Common myeloid progenitor, CD34-positive (primary cell): ENCODE data around the gene PHF21A.

Source experiments
- CTCF ChIA-PET: fragments of 350-600 bp; sonication (Branson Sonifier 250); formaldehyde crosslinking; loops from one replicate; lab custom pipeline; 2021; ENCODE audit warnings: antibody characterized with exemption; lab: Charles Lee
- POLR2A ChIA-PET: fragments of 350-600 bp; sonication (Branson Sonifier 250); formaldehyde crosslinking; loops from one replicate; lab custom pipeline; 2021; ENCODE audit warnings: antibody characterized with exemption; lab: Charles Lee
- DNase-seq, 3 donors: peaks; one replicate each; pipeline versions ENCODE4 v3.0.0 to v3.0.0-alpha.2; 2013
- H3K27ac ChIP-seq, 2 experiments: 1 replicate in 1 of 2; 2 replicates in 1 of 2; pipeline ENCODE4 v1.7.0; 2013; ENCODE audit warnings: inconsistent platforms in 2 of 2, low read length in 2 of 2, mild to moderate bottlenecking in 2 of 2, low read depth in 1 of 2, moderate library complexity in 1 of 2; ENCODE audit not compliant: severe bottlenecking in 2 of 2, insufficient read depth in 1 of 2, poor library complexity in 1 of 2
- H3K27me3 ChIP-seq, 5 experiments: replicated peaks in 2 of 5; 1 replicate in 3 of 5; 2 replicates in 2 of 5; pipeline versions ENCODE4 v1.6.1 to v1.7.0; 2013; ENCODE audit warnings: low read length in 4 of 5, mild to moderate bottlenecking in 2 of 5, moderate library complexity in 2 of 5, inconsistent platforms in 1 of 5; ENCODE audit not compliant: insufficient read depth in 5 of 5, control insufficient read depth in 4 of 5
- H3K36me3 ChIP-seq, 4 experiments: 1 replicate in 2 of 4; 2 replicates in 2 of 4; pipeline versions ENCODE4 v1.6.1 to v1.7.0; 2013; ENCODE audit warnings: low read length in 3 of 4, control low read depth in 1 of 4, mild to moderate bottlenecking in 1 of 4; ENCODE audit not compliant: control insufficient read depth in 4 of 4, insufficient read depth in 4 of 4
- H3K4me1 ChIP-seq, 4 experiments: 1 replicate in 3 of 4; 2 replicates in 1 of 4; pipeline versions ENCODE4 v1.6.1 to v1.7.1; 2013; ENCODE audit warnings: low read length in 3 of 4, mild to moderate bottlenecking in 3 of 4, control low read depth in 1 of 4, inconsistent platforms in 1 of 4, moderate library complexity in 1 of 4; ENCODE audit not compliant: control insufficient read depth in 4 of 4, insufficient read depth in 4 of 4; ENCODE audit errors: control extremely low read depth in 1 of 4
- H3K4me3 ChIP-seq, 7 experiments: 1 replicate in 4 of 7; 2 replicates in 3 of 7; pipeline versions ENCODE4 v1.5.1 to v1.7.0; 2013; ENCODE audit warnings: mild to moderate bottlenecking in 7 of 7, low read length in 6 of 7, moderate library complexity in 6 of 7, inconsistent platforms in 2 of 7, low read depth in 2 of 7, control low read depth in 1 of 7; ENCODE audit not compliant: insufficient read depth in 4 of 7, control insufficient read depth in 1 of 7; ENCODE audit errors: extremely low read depth in 1 of 7
- H3K9me3 ChIP-seq, 5 experiments: 1 replicate in 4 of 5; 2 replicates in 1 of 5; pipeline versions ENCODE4 v1.6.1 to v1.7.1; 2013; ENCODE audit warnings: low read length in 4 of 5, mild to moderate bottlenecking in 2 of 5, inconsistent platforms in 1 of 5, low read depth in 1 of 5, moderate library complexity in 1 of 5; ENCODE audit not compliant: control insufficient read depth in 4 of 5, insufficient read depth in 2 of 5; ENCODE audit errors: control extremely low read depth in 1 of 5
- WGBS: methylation state at CpG from one replicate; pipeline ENCODE4 v1.1.5; 2013; ENCODE audit not compliant: insufficient coverage; 5-methylcytosine and 5-hydroxymethylcytosine counted together

Gene PHF21A

GRCh38 chr11:45890886-45891550 lies 230.2 kb downstream of the PHF21A start:
- H3K4me3 ChIP-seq = no peak overlapping the region
- 90% methylated on average over 7 of the region's 9 CpGs for WGBS
- peaks cover 0 to 42% (median 10%) of the 10 kb centered on the region in 5 experiments for H3K27me3 ChIP-seq
- H3K27ac ChIP-seq = no peak overlapping the region
- no peaks in the 10 kb centered on the region for H3K9me3 ChIP-seq
- CTCF ChIA-PET = interaction anchor here (0.8 to 1.1 kb wide), 2 partner anchors 12 to 25 kb away, joined by 3 read pairs; no protein-coding TSS in a partner anchor
- H3K4me1 ChIP-seq = peaks cover 0 to 2% (median under 1%) of the 10 kb centered on the region in 4 experiments
- no peak for DNase-seq
- POLR2A ChIA-PET = no interaction called here
- no peaks in the 10 kb centered on the region for H3K36me3 ChIP-seq

- peaks cover 0 to 43% (median 10%) of the 10 kb centered on the region in 5 experiments for H3K27me3 ChIP-seq
- H3K4me3 ChIP-seq = no peak overlapping the region
- ChIA-PET POLR2A (no interaction called here), CTCF (no interaction called here)
- no peak for DNase-seq
- H3K9me3 ChIP-seq = no peaks in the 10 kb centered on the region
- H3K4me1 ChIP-seq = peaks cover 1 to 10% (median 8%) of the 10 kb centered on the region in 4 experiments
- WGBS = 99% methylated on average over 7 of the region's 9 CpGs
- no peaks in the 10 kb centered on the region for H3K36me3 ChIP-seq
- H3K27ac ChIP-seq = no peak overlapping the region
Observed at GRCh38 chr11:45889966-45890365, 231.3 kb downstream of the PHF21A start.

GRCh38 chr11:45889555-45889954 lies 231.7 kb downstream of the PHF21A start:
- Histone ChIP-seq H3K27me3 (peaks cover 0 to 46% (median 8%) of the 10 kb centered on the region in 5 experiments), H3K9me3 (no peaks in the 10 kb centered on the region), H3K27ac (no peak overlapping the region), H3K36me3 (no peaks in the 10 kb centered on the region), H3K4me3 (no peak overlapping the region), H3K4me1 (peaks cover 3 to 13% (median 9%) of the 10 kb centered on the region in 4 experiments)
- no peak for DNase-seq
- ChIA-PET CTCF (no interaction called here), POLR2A (no interaction called here)
- 93% methylated on average over 3 of the region's 8 CpGs for WGBS

- CTCF ChIA-PET = interaction anchor here (1.4 kb wide), 1 partner anchor 123 kb away, joined by 3 read pairs; no protein-coding TSS in a partner anchor
- peaks cover 3 to 13% (median 9%) of the 10 kb centered on the region in 4 experiments for H3K4me1 ChIP-seq
- no peak overlapping the region for H3K27ac ChIP-seq
- H3K4me3 ChIP-seq = no peak overlapping the region
- peaks cover 0 to 2% (median 0%) of the 10 kb centered on the region in 4 experiments for H3K36me3 ChIP-seq
- DNase-seq = no peak
- H3K27me3 ChIP-seq = peaks cover 0 to 43% (median 8%) of the 10 kb centered on the region in 5 experiments
- POLR2A ChIA-PET = no interaction called here
- WGBS = 93% methylated on average over 7 of the region's 10 CpGs
- no peaks in the 10 kb centered on the region for H3K9me3 ChIP-seq
Observed at GRCh38 chr11:45887587-45887986, 233.7 kb downstream of the PHF21A start.

GRCh38 chr11:45886816-45887520 lies 234.3 kb downstream of the PHF21A start:
- Histone ChIP-seq H3K27me3 (peaks cover 0 to 43% (median 8%) of the 10 kb centered on the region in 5 experiments), H3K36me3 (peaks cover 0 to 8% (median 2%) of the 10 kb centered on the region in 4 experiments), H3K9me3 (no peaks in the 10 kb centered on the region), H3K27ac (no peak overlapping the region), H3K4me3 (no peak overlapping the region), H3K4me1 (peaks cover 3 to 13% (median 9%) of the 10 kb centered on the region in 4 experiments)
- DNase-seq = no peak
- ChIA-PET POLR2A (no interaction called here), CTCF (interaction anchor here (1.4 kb wide), 1 partner anchor 124 kb away, joined by 3 read pairs; no protein-coding TSS in a partner anchor)
- WGBS = 93% methylated on average over 3 of the region's 4 CpGs

DNA sequence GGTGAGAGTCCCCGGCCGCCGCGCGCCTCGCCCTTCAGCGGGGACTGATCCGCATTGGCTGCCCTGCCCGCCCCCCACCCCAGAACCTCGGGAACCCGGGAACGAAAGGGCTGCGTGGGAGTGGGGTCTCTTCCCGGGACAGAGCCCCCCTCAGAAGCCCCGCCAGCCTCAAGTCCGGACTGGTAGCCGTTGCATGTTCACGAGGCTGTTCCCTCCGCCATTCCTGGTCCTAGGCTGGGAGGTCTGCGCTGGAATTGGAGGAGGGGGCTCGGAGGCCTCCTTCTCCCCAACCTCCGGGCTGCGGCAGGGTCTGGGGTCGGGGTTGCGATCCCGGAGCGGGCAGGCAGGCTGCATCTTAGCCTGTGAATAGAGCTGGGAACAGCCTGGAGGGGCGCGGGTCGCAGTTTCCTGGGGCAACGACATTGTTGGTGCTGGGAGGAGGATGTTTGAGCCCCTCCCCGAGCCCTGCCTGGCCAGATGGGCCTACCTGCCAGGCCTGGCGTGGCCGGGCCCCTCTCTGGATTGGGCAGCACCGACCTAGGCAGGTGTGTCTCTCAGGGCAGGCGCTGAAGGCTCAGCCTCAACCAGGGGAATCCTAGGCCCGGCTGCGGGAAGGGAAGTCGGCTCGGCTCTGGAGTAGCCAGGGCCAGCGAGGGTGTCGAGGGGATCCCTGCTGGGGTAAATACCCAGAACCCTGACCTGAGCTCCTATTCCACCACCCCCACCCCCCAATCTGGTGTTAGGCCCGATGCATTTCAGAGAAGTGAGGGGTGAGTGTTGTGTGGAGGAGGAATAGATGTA lies 235.1 kb downstream of the PHF21A start:
- no peaks in the 10 kb centered on the region for H3K9me3 ChIP-seq
- H3K27me3 ChIP-seq = peaks cover 0 to 43% (median 8%) of the 10 kb centered on the region in 5 experiments
- H3K4me1 ChIP-seq = peaks cover 3 to 13% (median 9%) of the 10 kb centered on the region in 4 experiments
- no peak for DNase-seq
- no peak overlapping the region for H3K27ac ChIP-seq
- 9% methylated on average over 29 of the region's 43 CpGs for WGBS
- POLR2A ChIA-PET = no interaction called here
- CTCF ChIA-PET = interaction anchor here (1.4 kb wide), 1 partner anchor 125 kb away, joined by 3 read pairs; no protein-coding TSS in a partner anchor
- H3K4me3 ChIP-seq = peak overlapping the region; percentile 46 to 71 (median 56)
- H3K36me3 ChIP-seq = peaks cover 5 to 16% (median 8%) of the 10 kb centered on the region in 4 experiments
